ENCODE results near the gene ADAMTS14. TPM values are rescaled to one million over a fixed set of nuclear protein-coding genes. Genes with fewer than 3 reads are reported as not detected.

Gene ADAMTS14
- total RNA-seq, 2 donors from 2014 or later: 0.53 to 0.81 TPM

DNA sequence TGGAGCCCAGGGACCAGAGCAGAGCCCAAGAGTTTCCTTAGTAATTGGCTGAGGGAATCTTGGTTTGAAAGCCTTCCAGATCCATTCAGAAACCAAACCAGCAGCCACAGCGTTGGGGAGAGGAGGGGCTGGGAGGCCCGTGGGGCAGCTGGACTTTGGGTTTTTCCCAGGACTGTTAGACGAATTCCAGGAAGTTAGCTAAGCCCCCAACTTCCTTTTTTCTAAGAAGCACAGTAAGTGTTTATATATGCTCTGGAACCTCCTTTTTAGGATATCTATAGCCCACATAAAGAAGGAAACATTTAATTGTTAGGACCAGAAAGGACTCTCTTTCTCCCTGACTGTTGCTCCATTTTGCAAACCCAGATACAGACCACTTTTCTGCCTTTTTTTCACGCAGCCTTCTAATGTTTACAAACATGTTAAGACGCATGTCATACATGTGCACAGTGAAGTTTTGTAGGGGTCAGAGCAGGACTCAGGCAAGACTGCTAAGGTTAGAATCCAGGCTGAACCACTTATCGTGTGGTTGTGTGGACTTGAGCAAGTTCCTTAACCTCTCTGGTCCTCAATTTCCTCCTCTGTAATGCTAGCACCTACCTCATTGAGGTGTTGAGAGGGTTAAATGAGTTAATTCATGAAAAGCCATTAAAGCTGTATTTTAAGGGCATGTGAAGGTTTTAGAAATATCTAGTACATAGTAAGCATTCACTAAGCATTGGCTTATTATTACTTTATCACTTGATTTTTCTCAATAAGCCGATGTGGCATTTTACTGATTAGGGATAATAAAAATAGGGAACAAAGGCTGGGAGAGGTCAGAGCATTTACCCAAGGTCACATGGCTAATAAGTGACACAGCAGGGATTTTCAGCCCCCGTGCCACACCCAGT, 70.5 kb downstream of the ADAMTS14 start:
- intact Hi-C loops (cut with DNase I): no loop called here
- DNase-seq (peak; percentile 53), ATAC-seq (peak; percentile 75 to 76)

DNA sequence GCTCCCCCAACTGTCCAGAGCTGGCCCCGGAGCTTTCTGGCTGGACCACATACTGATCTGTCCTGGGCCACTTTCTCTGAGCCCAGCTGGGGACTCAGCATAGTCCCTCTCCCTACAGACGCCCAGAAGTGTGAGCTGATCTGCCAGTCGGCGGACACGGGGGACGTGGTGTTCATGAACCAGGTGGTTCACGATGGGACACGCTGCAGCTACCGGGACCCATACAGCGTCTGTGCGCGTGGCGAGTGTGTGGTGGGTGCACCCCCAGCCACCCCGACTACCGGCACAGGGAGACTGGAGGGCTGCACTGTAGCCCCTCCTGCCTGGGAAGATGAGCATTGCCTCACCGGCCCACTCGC, 71.1 kb downstream of the ADAMTS14 start:
- ATAC-seq: no peak
- no peak for DNase-seq
- intact Hi-C loops (cut with DNase I): no loop called here

DNA sequence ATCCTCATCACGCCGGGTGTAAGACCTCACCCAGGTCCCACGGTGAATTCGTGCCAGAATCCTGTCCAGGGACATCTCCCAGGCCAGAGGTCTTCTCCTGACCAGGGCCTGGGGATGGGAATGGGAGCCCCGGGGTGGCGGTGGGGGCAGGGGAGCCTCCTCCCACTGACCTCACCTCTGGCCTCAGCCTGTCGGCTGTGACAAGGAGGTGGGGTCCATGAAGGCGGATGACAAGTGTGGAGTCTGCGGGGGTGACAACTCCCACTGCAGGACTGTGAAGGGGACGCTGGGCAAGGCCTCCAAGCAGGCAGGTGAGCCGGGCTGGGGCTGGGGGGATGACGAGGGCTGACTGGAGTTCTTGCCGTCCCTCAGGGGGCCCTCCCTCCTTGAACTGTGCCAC, 71.6 kb downstream of the ADAMTS14 start:
- intact Hi-C loops (cut with DNase I): no loop called here
- ATAC-seq (no peak), DNase-seq (no peak)

DNA sequence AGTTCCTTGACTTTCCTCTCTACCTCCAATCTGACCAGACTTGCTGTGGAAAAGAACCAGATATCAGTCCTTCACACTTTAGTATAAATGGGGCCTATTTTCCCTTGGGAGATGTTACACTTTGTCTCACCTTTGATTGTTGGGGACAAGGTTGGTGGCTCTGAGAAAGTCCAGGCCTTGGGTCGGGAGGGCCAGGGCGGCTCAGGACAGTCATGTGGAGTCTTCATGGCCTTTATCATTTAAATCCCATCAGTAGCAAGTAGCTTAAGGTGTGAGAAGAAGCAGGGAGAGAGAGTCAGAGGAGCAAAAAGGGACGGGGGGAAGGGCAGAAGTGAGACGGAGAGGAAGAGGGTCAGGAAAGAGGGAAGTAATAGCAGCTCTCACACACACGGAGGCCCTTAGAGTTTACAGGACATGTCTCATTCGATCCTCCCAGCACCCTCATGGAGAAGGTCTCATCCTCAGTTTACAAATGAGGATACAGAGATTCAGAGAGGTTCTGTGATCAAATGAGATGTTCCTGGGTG, 72.4 kb downstream of the ADAMTS14 start:
- no peak for DNase-seq
- intact Hi-C loops (cut with DNase I): no loop called here
- ATAC-seq: no peak

DNA sequence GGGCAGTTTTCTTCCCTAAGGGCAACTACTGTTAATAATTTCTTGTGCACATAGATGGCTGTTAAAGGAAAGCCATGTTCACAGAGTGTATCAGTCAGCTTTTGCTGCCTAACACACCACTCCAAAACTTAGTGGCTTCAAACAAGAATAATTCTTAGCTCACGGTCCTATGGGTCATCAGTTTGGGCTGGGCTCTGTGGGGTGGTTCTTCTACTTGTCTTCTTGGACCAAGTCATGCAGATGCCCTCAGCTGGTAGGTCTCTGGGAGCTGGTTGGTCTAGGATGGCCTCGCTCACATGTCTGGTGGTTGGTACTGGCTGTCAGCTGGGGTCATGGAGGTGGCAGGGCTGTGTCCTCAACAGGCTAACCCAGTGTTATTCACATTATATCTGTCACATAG, 73.2 kb downstream of the ADAMTS14 start:
- no peak for DNase-seq
- intact Hi-C loops (cut with DNase I): no loop called here
- ATAC-seq: no peak

DNA sequence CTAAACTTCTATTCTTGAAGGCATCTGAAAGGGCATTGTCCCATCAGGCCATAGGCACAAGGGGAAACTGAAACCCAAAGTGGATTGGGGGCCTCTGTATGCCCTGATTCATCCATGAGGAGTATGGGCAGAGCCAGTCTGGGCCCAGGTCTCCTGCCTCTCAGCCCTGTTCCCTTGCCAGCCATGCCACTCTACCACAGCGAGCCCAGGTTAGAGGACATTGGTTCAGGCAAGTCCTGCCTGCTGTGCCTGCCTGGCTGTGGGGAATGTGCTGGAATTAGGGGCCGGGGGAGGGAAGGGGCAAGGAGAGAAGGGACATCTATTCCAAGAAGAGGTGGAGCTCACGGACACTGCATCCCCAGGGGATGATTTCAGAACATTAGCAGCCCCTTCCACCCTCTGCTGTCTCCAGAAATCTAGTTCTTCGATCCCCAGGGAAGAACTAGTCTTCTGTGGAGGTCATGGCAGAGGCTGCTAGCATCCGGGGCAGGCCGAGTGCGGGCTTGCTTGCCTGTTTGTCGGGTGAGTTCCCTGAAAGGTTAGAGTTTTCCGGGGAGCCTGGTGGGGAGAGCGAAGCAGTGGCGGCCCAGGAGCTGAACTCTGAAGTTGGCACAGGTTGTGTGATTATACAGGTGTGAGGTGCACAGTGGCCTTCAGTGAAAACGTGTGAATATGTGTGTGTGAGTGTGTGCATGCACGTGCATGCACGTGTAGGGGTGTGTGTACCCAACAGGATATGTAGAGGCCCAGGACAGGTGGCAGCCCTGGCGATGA, 75.1 kb downstream of the ADAMTS14 start:
- DNase-seq (no peak), ATAC-seq (no peak)
- intact Hi-C loops (cut with DNase I): no loop called here

DNA sequence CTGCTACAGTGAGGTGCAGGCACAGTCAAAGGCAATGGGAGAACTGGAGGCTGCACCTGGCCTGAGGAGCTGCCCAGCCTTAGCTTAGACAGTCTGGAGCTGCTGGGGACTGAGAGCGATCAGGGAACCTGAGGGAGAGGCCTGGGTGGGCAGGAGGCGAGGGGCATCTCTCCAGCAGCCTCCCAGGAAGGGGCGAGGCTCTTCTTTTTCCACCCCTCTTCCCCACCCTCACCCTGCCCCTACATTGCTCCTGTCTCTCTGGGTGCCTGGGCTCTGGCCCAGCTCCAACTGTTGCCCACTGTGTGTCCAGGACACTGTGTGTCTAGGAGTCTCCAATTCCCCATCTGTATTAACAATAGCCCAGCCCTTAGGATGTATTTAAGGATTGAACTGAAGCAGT, 76.0 kb downstream of the ADAMTS14 start:
- no peak for ATAC-seq
- intact Hi-C loops (cut with DNase I): no loop called here
- no peak for DNase-seq

DNA sequence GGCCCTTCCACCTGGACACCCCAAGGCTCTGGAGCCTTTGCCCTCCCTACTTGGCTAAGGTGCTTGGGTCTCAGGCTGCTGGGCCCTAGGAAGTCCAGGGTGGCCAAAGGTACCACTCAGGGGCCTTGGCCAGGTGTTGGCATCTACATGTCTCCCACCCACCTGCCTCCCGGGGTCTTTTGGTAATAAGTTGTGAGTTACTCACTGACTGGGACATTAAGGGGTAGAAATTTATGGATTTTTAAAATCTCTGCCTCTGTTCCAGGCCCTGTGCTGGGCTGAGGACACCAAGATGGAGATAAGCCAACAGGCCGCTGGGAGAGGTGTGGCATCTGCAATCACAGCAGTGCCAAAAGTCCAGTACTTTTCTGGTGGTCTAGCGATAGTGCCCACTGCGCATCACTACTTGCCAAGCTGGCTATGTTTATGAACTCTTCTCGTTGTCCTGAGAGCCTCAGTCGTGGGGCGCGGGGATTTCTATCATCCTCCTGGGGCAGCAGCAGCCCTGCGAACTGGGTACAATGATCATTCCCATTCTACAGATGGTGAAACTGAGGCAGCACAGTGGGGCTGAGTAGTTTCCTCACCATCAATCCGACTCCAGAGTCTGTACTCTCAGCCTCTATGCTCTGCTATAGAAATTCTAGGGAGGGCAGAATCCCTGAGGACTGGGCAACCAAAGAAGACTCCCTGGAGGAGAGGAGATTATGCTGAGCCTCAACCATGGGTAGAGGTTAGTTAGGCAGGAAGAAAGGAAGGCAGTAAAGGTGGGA, 76.7 kb downstream of the ADAMTS14 start:
- intact Hi-C loops (cut with DNase I): no loop called here
- no peak for DNase-seq
- ATAC-seq: no peak

DNA sequence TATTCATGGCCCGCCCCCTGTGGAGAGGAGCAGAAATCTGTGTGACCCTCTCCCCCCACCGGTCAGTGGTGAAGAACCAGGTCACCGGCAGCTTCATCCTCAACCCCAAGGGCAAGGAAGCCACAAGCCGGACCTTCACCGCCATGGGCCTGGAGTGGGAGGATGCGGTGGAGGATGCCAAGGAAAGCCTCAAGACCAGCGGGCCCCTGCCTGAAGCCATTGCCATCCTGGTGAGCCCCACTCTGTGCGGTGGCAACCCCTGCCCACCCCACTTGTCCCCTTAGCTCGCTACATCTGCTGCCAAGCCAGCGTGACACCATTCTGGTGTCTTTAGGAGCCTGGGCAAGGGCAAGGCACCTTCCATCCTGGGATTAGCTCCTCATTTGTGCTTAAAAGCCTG, 77.5 kb downstream of the ADAMTS14 start:
- no peak for DNase-seq
- ATAC-seq: no peak
- intact Hi-C loops (cut with DNase I): loop anchor here in 1 of 2 donors (10.0 kb wide), 1 partner anchor 295 kb away; no protein-coding TSS in a partner anchor

DNA sequence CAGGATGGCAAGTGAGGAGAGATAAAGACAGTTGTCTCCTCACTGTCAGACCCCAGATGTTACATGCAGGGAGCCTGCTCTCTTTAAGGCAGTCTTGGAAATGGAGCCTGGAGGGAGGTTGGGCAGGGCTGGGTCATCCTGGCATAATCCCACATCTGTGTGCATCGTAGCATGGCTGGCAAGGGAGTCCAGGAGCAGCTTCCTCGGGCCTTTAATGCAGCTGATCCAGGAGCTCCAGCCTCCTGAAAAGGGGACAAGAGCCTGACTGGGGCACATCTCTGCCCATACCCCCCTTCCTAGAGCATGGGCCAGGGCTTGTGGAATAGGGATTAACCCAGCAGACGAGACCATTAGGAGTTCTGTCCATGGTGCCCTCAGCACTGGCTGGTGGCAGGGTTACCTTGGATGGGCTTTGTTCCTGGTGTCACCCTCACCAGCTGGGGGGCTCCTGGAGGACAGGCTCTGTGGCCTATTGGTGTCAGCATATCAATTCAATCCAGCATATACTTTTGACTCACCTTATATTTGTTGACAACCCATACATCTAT, 77.9 kb downstream of the ADAMTS14 start:
- intact Hi-C loops (cut with DNase I): loop anchor here in 1 of 2 donors (10.0 kb wide), 1 partner anchor 295 kb away; no protein-coding TSS in a partner anchor

DNA sequence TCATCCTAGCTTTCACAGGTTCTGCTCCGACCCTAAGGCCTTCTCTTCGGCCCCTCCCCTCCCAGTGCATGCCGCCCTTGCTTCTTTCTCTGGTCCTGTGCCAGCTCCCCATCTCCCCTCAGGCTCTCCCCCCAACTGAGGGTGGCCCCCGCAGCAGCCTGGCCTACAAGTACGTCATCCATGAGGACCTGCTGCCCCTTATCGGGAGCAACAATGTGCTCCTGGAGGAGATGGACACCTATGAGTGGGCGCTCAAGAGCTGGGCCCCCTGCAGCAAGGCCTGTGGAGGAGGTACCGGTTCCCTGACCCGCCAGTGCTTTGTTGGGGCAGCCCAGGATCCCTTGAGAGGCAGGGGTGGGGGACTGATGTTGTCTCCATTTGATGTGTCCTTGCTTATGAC, 79.0 kb downstream of the ADAMTS14 start:
- intact Hi-C loops (cut with DNase I): loop anchor here in 1 of 2 donors (10.0 kb wide), 1 partner anchor 297 kb away; no protein-coding TSS in a partner anchor
- DNase-seq (no peak), ATAC-seq (no peak)

More for the DNA sequence above, 77.9 kb downstream of the ADAMTS14 start:
- ATAC-seq (no peak), DNase-seq (no peak)

DNA sequence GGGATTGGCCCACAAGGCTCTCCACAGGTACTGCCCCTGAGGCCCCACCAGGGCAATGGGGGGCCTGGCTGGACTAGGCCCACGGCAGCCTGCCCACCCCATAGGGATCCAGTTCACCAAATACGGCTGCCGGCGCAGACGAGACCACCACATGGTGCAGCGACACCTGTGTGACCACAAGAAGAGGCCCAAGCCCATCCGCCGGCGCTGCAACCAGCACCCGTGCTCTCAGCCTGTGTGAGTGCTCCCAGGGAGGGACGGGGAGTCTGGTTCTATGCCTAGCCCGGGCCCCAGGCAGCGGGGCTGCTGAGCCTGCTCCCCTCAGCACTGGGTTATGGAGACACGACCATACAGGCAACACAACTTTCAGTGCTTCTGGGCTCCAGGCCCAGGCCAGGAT, 79.7 kb downstream of the ADAMTS14 start:
- no peak for ATAC-seq
- intact Hi-C loops (cut with DNase I): loop anchor here in 1 of 2 donors (10.0 kb wide), 1 partner anchor 297 kb away; no protein-coding TSS in a partner anchor

DNA sequence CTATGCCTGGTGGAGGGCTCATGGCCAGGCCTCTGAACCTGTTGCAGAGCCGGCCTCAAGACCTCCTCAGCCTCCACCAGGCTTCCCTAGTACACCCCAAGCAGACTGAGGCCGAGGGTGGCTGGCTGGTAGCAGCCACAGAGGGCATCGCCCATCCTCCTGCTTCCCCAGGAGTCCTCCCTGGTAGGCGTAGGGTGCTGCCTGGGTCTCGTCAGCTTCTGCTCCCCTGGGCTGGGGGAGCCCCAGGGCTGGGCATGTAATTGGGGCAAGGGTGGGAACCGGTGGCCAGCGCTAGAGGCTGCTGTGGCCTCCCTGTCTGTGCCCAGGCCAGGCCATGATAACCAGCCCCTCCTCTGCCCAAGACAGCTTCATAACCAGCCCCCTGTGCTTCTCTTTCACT, 80.3 kb downstream of the ADAMTS14 start:
- ATAC-seq (no peak), DNase-seq (no peak)
- intact Hi-C loops (cut with DNase I): loop anchor here in 1 of 2 donors (10.0 kb wide), 1 partner anchor 298 kb away; no protein-coding TSS in a partner anchor

More for the DNA sequence above, 79.7 kb downstream of the ADAMTS14 start:
- DNase-seq: no peak

DNA sequence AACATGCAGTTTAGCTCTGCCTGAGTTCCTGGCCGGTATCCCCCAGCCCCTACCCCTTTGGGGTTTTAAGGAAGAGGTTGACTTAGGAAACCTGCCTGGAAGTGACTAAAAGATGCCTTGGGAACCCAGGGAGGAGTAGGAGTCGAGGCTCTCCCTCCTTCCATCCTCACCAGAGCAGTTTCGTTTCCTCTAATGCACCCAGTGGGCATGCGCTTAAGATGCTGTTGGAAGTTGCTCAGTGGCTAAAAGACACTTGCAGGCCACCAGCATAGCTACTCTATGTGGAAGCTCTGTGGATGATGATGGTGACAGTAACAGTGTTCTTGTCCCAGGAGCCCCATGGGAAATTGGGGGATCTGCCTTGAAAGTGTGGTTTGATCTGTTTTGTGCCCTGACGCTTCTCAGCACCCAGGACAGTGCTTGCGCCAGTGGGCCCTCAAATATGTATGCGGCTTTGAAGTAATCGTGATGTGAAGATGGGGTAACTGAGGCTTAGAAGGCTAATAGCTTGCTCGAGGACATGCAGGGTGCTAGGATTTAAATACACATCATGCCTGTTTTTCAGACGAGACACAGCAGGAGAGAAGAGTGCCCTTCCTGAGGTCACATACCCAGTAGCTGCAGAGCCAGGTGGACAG, 80.8 kb downstream of the ADAMTS14 start:
- ATAC-seq (no peak), DNase-seq (peak; percentile 3)
- intact Hi-C loops (cut with DNase I): loop anchor here in 1 of 2 donors (10.0 kb wide), 1 partner anchor 298 kb away; no protein-coding TSS in a partner anchor

DNA sequence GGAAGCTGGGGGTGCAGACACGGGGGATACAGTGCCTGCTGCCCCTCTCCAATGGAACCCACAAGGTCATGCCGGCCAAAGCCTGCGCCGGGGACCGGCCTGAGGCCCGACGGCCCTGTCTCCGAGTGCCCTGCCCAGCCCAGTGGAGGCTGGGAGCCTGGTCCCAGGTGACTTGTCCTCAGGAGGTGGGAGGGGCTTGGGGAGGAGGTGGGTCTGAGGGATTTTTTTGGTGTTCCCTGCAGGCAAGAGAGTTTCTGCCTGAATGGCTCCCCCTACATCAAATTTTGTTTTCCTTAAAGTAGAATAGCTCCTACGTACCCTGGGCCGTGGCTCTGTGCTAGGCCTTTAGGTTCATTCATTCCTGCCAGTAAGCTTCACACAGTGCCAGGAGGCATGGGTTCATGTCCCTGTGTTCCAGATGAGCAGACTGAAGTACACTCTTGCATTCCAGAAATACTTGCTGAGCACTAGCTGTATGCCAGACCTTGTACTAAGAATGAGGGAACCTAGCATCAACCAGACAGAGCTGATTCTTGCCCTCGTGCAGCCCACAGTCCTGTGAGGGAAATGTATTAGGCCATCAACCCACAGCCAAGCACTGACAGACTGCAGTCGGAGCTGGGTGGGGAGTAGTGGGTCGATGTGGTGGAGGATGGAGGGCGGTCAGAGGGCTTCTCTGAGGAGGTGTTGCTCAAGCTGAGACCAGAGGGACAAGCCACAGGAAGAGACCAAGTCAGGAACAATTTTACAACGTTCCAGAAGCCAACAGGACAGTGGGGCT, 81.7 kb downstream of the ADAMTS14 start:
- intact Hi-C loops (cut with DNase I): loop anchor here in 1 of 2 donors (10.0 kb wide), 1 partner anchor 299 kb away; no protein-coding TSS in a partner anchor
- DNase-seq: peak; percentile 21
- peak in 1 of 2 donors; percentile 31 for ATAC-seq

DNA sequence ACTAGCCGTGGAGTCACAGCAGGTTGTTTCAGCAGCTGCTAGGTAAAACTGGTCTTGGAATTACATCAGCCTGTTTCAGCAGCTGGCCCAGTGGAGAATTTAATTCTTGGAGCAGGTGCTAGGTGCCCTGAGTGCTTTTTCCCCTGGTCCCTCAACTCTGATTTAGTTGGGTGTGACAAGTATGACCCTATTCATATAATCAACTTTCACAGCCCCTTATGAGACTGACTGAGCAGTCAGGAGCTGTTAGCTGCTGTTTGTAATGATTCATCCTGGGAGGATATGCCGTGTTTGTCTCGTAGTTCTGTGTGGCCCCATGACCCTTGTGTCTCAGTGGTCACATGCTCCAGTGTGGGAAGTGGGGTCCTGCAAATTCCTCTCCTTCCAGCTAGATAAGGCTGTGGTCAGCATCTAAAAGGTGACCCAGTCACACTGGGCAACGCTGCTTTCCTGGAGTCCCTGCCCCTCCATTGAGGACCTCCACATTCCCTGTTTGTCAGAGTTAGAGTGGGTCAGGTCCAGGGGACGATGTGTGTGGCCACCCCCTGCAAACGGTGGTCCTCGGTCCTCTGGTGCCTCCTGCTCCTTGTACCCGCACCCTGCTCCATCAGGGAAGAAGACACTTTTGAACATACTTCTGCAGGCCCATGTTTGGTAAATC, 84.5 kb downstream of the ADAMTS14 start:
- ATAC-seq (no peak), DNase-seq (no peak)
- intact Hi-C loops (cut with DNase I): loop anchor here (5.0 to 10.0 kb wide), 2 partner anchors 295 to 302 kb away; no protein-coding TSS in a partner anchor

DNA sequence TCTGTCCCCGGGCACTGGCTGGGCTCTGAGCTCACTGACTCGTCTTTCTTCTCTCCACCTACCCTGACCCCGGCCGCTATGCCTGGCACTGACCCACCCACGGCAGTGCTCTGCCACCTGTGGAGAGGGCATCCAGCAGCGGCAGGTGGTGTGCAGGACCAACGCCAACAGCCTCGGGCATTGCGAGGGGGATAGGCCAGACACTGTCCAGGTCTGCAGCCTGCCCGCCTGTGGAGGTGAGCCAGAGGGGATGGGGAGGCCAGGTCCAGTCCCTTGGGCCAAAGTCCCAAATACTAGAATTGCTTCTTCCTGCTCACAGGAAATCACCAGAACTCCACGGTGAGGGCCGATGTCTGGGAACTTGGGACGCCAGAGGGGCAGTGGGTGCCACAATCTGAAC, 85.5 kb downstream of the ADAMTS14 start:
- no peak for ATAC-seq
- intact Hi-C loops (cut with DNase I): loop anchor here (1.0 to 10.0 kb wide), 4 partner anchors 207 to 303 kb away; no protein-coding TSS in a partner anchor
- DNase-seq: peak; percentile 10
